NCI-H2227 (cell line): ENCODE measurements around the gene TEX29.

ENCODE experiments used
- DNase-seq: peaks from one replicate; lab custom pipeline; 2025; ENCODE audit not compliant: unreplicated experiment; lab: John Stamatoyannopoulos, UW

The TEX29 gene

GRCh38 chr13:111319998-111320911 lies at the start of gene TEX29:
Gene TEX29, plus strand, starts transcription at chr13:111320642. Its CDS starts 249 bp downstream, at chr13:111320891.
- no peak for DNase-seq

GRCh38 chr13:111270765-111271698 lies 49.4 kb upstream of the TEX29 start:
- DNase-seq, result no peak

- DNase-seq, result no peak
These were observed 48.3 kb upstream of the TEX29 start for GRCh38 chr13:111272117-111272516.

- no peak for DNase-seq
These were observed 45.1 kb upstream of the TEX29 start for GRCh38 chr13:111275382-111275781.

DNA sequence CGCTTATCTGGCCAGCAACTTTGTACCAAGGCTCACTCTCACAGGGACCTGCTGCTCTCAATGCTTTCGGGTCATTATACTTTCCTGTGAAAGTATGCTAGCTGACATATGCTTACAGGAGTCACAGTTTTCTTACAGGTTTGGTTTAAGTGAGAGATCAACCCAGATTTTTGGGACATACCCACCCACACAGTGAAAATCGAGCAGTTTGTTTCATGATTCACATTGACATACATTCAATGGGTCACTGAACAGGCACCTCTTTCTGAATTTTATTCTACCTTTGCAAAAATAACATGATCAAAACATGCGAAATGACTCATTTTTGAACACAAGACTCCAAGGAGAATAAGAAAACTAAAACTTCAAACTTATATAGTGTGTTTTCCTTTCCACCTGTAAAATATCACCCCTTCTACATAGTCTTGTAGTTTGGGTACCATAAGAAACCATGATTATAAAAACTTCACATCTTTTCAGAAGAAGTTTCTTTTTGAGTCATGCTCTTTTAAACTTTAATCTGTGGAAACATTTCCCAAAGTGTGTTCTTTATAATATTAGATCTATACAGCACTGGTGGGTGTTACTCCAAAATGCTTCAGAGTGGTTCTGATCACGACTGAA lies 44.3 kb upstream of the TEX29 start:
- DNase-seq, result no peak

- DNase-seq, result no peak
These were observed 42.2 kb upstream of the TEX29 start for GRCh38 chr13:111278258-111278657.

GRCh38 chr13:111278743-111279652 lies 41.4 kb upstream of the TEX29 start:
- no peak for DNase-seq

DNA sequence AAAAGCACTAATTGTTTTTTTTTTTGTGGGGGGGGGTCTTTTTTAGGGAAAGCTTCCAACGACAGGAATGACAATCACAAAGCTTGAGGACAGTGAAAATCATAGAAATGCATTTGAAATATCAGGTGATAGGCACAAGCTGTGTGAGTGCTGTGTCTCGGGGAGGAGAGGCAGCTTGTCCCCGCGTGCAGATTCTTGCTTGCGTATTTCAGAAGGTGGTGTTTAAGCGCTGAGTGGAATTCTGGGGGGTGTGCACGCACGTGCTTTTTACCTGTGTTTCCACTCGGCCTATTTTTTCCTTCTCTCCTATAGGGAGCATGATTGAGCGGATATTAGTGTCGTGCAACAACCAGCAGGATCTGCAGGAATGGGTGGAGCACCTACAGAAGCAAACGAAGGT lies 40.2 kb upstream of the TEX29 start:
- no peak for DNase-seq

DNA sequence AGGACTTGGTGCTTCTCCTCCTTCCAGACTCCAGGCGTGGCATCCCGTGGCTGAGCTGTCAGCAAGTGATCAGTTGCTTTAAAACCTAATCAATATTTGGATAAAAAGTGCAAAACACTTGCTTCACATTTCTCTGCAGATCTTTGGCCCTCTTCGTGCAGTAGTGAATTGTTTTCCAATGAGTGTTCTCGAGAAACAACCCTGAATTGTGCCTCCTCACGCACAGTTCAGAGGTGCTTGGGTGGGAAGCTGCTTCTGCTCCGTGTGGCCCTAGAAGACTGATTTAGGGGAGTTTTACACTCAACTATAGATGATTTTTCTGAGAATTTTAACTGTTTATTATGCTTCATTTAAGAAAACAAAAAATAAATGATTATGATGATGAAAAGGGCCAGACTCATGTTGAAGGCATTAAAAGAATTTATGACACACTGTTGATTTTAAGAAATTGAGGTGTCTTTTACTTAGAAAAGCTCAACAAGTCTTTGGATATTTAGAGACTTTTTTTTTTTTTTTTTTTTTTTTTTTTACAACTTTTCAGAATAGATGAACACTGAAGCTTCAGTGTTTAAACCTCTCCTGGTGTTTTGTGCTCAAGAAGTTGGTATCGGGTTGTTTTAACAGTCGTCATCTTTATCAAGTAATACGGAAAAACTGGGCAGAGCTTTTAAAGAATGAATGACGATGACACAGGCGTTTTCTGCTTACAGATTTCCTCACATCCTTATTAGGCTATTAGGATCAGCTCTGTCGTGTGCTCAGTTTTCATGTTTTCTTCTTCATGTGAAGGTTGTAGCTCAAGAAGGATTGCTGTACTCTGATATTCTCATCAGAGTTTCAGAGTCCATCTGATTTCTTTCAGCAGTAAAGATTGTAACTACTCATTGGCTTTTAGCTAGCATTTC lies 39.5 kb upstream of the TEX29 start:
- DNase-seq, result no peak

- DNase-seq, result no peak
These were observed 38.6 kb upstream of the TEX29 start for GRCh38 chr13:111281751-111282311.

DNA sequence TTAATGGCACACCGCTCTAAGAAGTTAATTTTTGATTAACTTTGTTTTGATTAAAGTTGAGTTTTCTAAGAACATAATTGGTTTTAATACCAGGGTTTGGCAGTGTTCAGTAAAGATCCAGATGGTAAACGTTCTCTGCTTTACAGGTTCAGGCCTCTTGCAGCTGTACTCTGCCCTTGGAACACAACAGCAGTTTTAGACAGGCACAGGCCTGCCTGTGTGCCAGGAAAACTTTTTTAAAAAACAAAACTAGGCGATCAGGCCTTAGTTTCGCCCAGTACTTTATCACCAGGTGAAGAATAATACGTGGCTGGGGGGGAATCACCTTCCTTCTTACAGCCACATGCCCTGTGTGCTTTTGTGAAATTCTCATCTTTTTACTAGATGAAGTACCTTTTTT lies 38.0 kb upstream of the TEX29 start:
- DNase-seq, result no peak

DNA sequence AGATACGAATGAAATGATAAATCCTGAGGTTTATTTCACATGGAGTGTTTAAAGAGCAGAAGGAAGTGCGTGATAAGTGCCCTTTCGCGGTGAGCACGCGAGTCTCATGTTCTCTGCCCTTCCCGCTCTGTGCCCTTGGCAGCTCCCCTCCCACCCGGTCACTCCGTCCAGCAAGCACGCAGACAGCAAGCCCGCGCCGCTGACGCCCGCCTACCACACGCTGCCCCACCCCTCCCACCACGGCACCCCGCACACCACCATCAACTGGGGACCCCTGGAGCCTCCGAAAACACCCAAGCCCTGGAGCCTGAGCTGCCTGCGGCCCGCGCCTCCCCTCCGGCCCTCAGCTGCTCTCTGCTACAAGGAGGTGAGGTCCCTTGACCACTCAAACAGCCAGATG lies 37.4 kb upstream of the TEX29 start:
- no peak for DNase-seq

DNA sequence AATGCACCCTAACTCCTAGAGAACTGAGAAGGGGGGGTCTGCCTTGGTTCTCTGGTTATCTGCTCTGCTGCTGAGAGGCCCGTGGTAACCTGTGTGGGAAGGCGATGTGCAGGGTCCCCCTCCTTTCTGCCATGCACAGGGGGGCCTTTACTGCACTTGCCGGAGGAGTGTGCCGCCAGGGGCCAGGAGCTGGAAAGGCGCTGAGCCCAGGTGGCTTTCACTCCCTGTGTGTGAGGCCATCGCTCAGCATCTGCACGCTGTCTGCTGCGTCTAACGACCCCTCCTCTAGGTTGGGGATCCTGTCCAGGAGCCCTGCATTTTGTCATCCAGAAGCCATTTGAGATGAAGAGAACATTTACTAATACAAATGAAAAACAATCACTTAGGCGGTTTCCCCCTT lies 37.0 kb upstream of the TEX29 start:
- DNase-seq, result no peak

GRCh38 chr13:111283991-111284390 lies 36.5 kb upstream of the TEX29 start:
- no peak for DNase-seq

DNA sequence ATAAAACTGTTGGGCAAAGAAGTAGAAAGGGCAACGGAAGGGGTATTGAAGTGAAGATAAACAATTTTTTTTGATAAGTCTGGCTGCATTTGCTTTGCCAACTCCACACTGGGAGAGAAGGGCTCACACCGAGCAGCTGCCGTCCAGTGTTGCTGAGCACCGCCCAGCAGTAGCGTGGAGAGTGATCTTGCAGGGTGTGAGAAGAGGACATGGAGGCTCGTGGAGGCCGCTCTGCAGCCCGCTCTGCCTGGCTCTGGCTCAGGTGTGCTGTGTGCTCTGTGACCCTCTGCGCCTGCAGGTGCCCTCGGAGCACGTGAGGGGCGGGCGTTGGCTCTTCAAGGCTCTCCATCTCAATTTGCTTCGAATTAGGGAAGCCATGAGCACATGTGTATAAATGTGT lies 35.9 kb upstream of the TEX29 start:
- DNase-seq, result no peak

DNA sequence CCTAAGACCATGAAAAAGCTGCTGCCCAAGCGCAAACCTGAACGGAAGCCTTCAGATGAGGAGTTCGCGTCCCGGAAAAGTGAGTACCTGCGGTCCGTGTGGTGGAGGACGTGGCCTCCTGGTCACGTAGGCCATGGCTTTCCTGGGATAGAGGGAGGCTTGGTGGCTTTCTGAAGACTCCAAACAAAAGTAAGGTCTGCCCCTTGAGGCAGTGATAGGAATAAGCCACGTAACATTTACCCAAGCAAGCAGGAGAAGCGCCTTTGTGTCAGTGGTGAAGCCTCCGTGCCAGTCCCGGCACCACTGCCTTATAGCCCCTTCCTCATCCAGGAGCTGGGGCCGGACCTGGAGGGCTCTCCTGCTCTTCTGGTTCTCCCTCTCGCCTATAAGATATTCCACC lies 34.3 kb upstream of the TEX29 start:
- no peak for DNase-seq

- DNase-seq, result no peak
These were observed 33.7 kb upstream of the TEX29 start for GRCh38 chr13:111286749-111287148.

DNA sequence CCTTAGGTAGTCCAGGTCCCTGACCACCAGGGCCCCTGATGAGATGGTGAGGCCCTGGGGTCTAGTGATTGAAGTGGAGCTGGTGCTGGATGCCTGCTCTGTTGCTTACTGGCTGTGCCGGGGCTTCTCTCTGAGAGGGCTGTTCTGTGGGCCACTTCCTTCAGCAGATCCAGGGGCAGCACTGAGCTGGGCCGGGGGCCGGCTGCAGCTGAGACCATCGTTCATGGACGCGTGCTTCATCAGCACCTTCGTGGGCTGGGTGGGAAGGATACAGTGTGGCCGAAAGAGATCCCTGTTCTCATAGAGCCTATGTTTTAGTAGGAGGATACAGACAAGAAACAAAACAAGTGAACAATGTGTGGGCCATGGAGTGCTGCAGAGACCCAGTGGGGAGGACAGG lies 33.2 kb upstream of the TEX29 start:
- DNase-seq, result no peak

- DNase-seq, result no peak
These were observed 32.2 kb upstream of the TEX29 start for GRCh38 chr13:111288276-111288675.
